GM15510 (cell line): ENCODE measurements around the gene FBP2.

ENCODE experiments used
- POLR2A ChIP-seq: IDR thresholded peaks from 3 replicates; pipeline ENCODE4 v1.6.1; 2011; ENCODE audit warnings: borderline replicate concordance; ENCODE audit not compliant: insufficient read length; ENCODE audit errors: extremely low read depth

The FBP2 gene

GRCh38 chr9:94581728-94582127, 11.9 kb downstream of the FBP2 start:
- TF ChIP-seq POLR2A, result no peak

GRCh38 chr9:94577571-94577970, 16.1 kb downstream of the FBP2 start:
- no peak for TF ChIP-seq POLR2A

GRCh38 chr9:94577036-94577435, 16.6 kb downstream of the FBP2 start:
- no peak for TF ChIP-seq POLR2A

DNA sequence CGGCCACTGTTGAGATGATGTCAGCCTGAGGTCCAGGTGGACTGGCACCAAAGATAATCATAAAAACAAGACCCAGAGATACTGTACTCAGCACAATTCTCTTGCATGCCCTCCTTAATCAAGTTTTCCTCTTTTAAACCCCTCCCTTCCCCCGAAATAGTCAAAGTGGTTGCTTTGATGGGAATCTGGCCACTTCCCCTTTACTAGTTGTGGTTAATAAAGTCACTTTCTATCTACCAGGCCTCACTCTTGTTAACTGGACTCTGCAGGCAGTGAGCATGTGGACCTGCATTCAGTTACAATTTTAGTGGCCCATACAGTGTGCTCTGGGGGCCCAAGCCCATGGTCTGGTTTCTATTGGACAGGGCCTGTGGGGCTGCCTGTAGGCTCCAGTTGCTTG, 17.5 kb downstream of the FBP2 start:
- no peak for TF ChIP-seq POLR2A

DNA sequence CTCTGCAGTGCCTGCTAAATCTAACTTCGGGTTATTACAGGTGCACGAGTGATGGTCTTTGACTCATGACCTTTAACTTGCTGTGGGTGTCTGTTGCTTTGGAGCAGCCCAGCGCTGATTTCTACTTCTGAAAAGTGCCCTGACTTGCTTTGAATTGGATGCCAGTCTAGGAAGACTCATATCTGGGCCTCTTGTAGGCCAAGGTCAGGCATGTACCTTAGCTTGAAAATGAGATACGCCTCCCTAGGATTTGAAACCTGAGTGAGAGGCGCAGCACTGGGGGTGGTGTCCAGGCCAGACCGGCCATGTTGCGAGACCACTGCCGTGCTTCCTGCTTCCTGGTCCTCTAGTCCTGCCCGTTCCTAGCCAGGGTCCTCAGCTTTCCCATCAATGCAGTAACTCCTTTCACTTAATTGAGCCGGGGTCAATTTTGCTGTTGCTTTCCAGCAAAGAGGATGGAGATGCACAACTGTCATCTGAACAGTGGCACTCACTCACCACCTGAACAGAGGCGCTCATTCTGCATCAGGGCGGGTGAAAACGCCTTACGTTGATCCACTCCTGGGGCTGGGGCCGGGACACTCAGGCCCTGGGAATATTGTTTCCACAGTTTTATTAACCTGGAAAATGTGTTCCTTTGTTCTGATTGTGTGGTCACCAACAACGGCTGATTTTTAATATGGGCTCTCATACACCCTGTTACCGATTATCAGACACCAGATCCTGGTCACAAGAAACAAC, 24.5 kb downstream of the FBP2 start:
- TF ChIP-seq POLR2A, result no peak

DNA sequence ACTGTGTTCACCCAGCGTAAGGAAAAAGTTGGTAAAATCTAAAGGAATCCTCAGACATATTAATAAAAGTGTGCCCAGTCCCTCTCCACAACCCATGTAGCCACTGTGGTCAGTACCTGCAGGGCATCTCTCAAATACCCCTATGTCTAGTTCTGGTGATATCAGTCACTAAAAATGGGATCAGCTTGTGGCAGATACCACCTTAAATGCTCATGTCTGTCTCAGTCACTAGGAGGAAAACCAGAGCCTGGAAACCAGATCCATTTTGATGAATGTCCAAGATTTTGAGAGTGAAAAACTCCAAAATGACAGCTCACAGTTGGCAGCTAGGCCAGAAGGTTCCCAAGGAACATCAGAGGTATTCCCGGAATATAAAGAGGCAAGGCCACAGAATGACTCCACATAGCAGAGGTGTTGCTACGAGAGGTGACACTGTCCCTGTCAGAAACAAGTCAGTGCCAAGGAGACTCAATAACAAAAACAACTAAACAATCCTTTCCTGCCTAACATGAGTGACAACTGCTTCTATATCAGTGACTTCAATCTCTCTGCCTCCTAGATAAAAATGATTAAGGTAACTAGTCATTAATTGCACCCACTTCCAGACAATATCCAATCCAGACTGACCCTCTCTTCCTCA, 25.3 kb downstream of the FBP2 start:
- TF ChIP-seq POLR2A, result no peak

DNA sequence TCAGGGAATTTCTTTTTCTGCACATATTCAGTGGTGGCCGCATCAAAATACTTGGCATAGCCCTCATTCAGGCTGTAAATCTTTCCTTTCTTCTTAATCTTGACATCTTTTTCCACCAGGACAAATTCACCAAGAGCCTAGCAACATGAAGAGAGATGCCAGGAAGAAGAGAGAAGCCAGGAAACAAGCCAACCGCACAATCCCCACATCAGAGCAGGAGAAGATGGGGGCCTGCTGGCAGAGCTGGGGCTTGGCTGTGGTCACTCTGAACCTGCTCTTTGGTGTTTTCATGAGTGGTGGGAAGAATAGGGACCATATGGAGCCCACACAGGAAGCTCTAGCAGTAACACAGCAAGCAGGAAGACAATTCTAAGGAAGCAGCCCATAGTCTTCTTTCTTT, 26.4 kb downstream of the FBP2 start:
- no peak for TF ChIP-seq POLR2A

DNA sequence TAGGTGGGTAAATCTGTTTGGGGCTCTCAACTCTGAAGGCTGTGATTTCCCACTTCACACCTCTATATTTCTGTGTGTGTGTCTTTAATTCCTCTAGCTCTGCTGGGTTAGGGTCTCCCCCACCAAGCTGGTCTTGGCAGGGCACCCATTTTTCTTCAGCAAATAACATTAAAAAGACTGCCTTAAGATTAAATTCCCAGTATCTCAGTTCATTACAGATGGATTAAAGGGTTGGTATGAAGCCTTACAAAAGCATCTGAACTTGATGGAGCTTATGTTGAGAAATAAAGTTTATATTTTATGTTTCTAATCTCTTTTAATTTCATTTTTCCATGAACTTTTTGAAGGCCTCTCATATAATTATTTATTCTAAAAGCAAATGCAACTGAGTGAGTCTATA, 27.1 kb downstream of the FBP2 start:
- no peak for TF ChIP-seq POLR2A

DNA sequence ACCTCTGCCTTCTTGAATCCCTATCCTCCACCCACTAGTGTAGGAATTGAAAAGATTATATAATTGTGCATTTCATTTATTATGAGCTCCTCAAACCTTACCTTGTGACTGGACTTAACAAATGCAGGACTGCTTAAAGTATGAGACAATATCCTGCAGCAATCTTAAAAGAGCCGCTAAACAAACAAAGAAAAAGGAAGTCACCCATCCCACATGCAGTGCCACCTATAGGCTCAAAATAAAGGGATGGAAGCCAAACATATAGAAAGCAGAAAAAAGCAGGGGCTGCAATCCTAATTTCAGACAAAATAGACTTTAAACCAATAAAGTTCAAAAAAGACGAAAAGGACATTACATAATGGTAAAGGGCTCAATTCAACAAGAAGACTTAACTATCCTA, 30.1 kb downstream of the FBP2 start:
- TF ChIP-seq POLR2A, result no peak

DNA sequence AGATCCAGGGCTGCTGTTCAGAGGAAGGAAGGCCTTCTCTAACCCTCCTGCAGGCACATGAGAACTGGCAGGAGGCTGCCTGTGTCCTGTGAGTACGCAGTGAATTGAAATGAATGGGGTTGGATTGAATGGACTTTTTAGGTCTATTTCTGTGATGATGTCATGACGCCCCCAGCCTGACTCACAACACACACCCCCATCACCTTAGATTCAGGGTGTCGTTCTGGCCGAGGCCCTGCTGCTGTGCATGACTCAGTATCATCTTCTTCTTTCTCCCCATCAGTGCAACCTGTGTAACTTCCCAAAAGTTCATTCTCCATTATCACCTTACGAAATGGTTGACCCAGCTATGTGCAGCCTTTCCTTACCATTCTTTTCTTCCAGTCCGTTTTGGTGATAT, 33.4 kb downstream of the FBP2 start:
- TF ChIP-seq POLR2A, result no peak

GRCh38 chr9:94557376-94557775, 36.2 kb downstream of the FBP2 start:
- no peak for TF ChIP-seq POLR2A

- no peak for TF ChIP-seq POLR2A
Measured at GRCh38 chr9:94554439-94555331, 38.9 kb downstream of the FBP2 start, which contains the start of gene PCAT7. TSS of gene PCAT7 (plus strand) at chr9:94555083.

DNA sequence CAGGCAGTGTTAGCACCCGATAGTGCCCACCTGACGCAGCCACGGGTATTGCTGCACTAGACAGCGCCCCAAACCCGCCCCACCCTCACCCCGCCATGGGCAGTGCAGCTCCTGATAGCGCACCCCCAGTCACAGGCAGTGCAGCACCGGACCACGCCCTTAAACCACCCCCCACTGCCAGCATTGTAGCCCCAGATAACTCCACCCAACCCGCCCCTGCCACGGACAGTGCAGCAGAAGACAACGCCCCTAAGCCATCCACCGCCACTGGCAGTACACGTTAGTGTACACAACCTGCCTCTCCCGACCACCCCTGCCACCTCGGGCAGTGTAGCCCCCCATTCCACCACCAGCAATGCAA, 39.6 kb downstream of the FBP2 start:
- no peak for TF ChIP-seq POLR2A

- TF ChIP-seq POLR2A, result no peak
Measured at GRCh38 chr9:94553029-94553938, 40.3 kb downstream of the FBP2 start.
